ENCODE results near the gene HCAR3.

- TF ChIP-seq CTCF (IDR thresholded peaks at IDR 0.05) (no peak), POLR2A (IDR thresholded peaks at IDR 0.05) (no peak)
These were observed 9.5 kb upstream of the HCAR3 start for GRCh38 chr12:122726080-122726558.
